B cell (primary cell): ENCODE results near the gene COL5A1.

Source experiments
- CTCF ChIP-seq: fragments of 200-600 bp; IDR thresholded peaks from one replicate; pipeline ENCODE4 v1.8.0; 2022; ENCODE audit warnings: antibody characterized with exemption, mild to moderate bottlenecking
- EZH2 ChIP-seq: IDR thresholded peaks from 2 replicates; pipeline ENCODE4 v1.6.1; 2012; ENCODE audit warnings: borderline replicate concordance, low read depth, mild to moderate bottlenecking, moderate library complexity, low read length; ENCODE audit not compliant: insufficient read depth, poor library complexity, severe bottlenecking

GRCh38 chr9:134753191-134753590, 111.6 kb downstream of the COL5A1 start:
- no peak for TF ChIP-seq CTCF
- TF ChIP-seq EZH2: no peak
